ENCODE measurements around the gene FXYD6.
A peak's percentile ranks its signal among the peaks of the same experiment; 100 is the strongest.

Gene FXYD6

DNA sequence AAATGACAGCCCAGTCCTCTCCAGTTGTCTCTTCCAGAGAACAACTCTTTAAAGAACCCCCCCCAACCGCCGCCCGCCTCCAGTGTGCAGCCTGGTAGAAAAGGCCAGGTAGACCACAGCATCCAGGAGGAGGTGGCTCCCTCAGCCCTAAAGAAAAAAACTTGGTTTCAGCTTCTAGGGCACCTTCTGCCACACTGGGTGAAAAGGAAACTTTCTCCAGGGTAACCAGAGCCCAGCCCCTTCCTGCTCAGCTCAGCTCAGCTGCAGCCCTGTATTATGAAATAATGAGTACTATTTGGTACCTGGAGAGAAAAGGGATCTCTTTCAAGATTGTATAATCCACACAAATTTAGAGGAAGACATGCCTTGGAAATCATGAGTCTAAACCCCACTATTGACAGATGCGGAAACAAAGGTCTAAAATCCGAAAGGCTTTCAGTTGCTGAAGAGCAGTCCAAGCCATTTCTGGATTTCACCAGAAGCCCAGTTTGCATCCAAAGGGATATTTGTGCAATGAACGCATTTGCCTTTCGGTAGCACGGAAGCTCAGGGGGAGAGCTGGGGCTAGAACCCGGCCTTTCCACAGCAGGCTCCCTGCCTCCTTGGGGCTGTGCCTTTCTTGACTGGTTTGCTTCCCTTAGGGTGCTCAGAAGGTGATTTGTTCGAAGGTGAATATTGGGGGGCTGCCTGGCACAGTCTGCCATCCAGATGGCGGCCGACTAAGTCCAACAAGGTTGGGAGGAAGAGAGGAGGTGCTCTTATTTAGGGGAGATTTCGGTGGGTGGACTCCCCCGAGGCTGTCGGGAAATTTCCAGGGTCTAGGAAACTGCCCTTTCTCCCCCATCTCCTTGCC lies 3.3 kb downstream of the FXYD6 start:
- no peak for TF ChIP-seq YY1 (IDR thresholded peaks at IDR 0.05; ENCODE audit: insufficient read depth, insufficient read length)
- no peak for TF ChIP-seq ZNF274 (IDR thresholded peaks at IDR 0.05; ENCODE audit: low read depth, low read length)
- TF ChIP-seq SUZ12 (IDR thresholded peaks at IDR 0.05; ENCODE audit: extremely low read depth, insufficient read depth, insufficient read length): no peak
- H3K9ac ChIP-seq (ENCODE audit: insufficient read length, low read depth): no peak overlapping the region
- peaks cover 76% of the 10 kb centered on the region for H3K27me3 ChIP-seq (ENCODE audit: insufficient read depth, insufficient read length)
- DNase-seq (ENCODE audit: low read depth, low spot score): no peak
- no peaks in the 10 kb centered on the region for H3K36me3 ChIP-seq (ENCODE audit: insufficient read depth, insufficient read length, low read length)
- peaks cover 17% of the 10 kb centered on the region for H3K4me1 ChIP-seq (ENCODE audit: insufficient read depth, insufficient read length)
- H3K4me3 ChIP-seq (ENCODE audit: insufficient read length, low read depth): no peak overlapping the region
- no peaks in the 10 kb centered on the region for H3K9me3 ChIP-seq (ENCODE audit: insufficient read depth, low read length)

DNA sequence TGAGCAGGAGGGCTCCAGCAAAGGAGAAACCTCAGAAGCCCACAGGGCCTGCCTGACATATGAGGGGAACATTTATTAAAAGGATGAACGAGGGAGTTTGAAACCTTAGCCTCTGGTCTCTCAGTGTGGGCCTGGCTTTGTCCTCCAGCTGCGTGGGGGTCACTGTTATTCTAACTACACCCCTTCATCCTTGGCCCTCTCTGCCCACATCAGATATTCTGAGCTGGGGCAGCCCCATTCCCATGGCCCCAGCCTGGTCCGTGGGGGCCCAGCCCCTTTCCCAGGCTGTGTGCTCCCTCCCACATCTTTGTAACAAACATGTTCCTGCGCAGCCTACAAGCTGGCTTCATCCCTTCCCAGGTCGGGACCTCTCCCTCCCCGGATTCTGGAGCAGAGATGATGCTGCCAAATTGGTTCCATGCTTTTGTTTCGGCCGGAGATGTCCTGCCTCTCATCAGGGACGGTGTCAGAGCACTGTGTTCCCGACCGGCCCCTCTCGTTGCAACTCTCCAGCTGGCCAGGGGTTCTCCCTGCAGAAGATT lies 4.0 kb downstream of the FXYD6 start:
- no peaks in the 10 kb centered on the region for H3K9me3 ChIP-seq (ENCODE audit: insufficient read depth, low read length)
- H3K4me1 ChIP-seq (ENCODE audit: insufficient read depth, insufficient read length): peaks cover 21% of the 10 kb centered on the region
- H3K9ac ChIP-seq (ENCODE audit: insufficient read length, low read depth): no peak overlapping the region
- DNase-seq (ENCODE audit: low read depth, low spot score): no peak
- peaks cover 83% of the 10 kb centered on the region for H3K27me3 ChIP-seq (ENCODE audit: insufficient read depth, insufficient read length)
- no peaks in the 10 kb centered on the region for H3K36me3 ChIP-seq (ENCODE audit: insufficient read depth, insufficient read length, low read length)
- no peak for TF ChIP-seq YY1 (IDR thresholded peaks at IDR 0.05; ENCODE audit: insufficient read depth, insufficient read length)
- TF ChIP-seq ZNF274 (IDR thresholded peaks at IDR 0.05; ENCODE audit: low read depth, low read length): no peak
- no peak for TF ChIP-seq SUZ12 (IDR thresholded peaks at IDR 0.05; ENCODE audit: extremely low read depth, insufficient read depth, insufficient read length)
- H3K4me3 ChIP-seq (ENCODE audit: insufficient read length, low read depth): no peak overlapping the region

DNA sequence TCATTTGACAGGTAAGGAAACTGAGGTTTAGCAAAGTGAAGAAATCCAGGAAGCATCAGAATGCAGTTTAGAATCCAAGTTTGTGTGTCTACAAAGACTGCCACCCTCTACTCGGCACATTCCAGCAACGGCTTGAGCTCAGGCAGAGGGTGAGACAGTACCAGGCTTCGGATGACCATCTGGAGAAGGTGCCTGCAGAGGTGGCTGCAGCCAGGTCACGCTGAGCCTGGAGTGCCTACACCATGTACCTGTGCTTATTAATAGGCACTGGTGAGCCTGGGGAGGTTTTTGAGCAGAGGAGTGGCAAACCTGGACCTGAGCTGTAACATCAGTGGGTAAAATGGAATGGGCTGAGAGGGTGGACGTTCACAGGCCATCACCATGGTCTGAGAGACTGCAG lies 4.7 kb downstream of the FXYD6 start:
- Histone ChIP-seq H3K27me3 (ENCODE audit: insufficient read depth, insufficient read length) (peaks cover 88% of the 10 kb centered on the region), H3K9ac (ENCODE audit: insufficient read length, low read depth) (no peak overlapping the region), H3K36me3 (ENCODE audit: insufficient read depth, insufficient read length, low read length) (no peaks in the 10 kb centered on the region), H3K9me3 (ENCODE audit: insufficient read depth, low read length) (no peaks in the 10 kb centered on the region), H3K4me3 (ENCODE audit: insufficient read length, low read depth) (no peak overlapping the region), H3K4me1 (ENCODE audit: insufficient read depth, insufficient read length) (peaks cover 23% of the 10 kb centered on the region)
- no peak for TF ChIP-seq SUZ12 (IDR thresholded peaks at IDR 0.05; ENCODE audit: extremely low read depth, insufficient read depth, insufficient read length)
- no peak for TF ChIP-seq ZNF274 (IDR thresholded peaks at IDR 0.05; ENCODE audit: low read depth, low read length)
- no peak for TF ChIP-seq YY1 (IDR thresholded peaks at IDR 0.05; ENCODE audit: insufficient read depth, insufficient read length)
- DNase-seq (ENCODE audit: low read depth, low spot score): no peak

DNA sequence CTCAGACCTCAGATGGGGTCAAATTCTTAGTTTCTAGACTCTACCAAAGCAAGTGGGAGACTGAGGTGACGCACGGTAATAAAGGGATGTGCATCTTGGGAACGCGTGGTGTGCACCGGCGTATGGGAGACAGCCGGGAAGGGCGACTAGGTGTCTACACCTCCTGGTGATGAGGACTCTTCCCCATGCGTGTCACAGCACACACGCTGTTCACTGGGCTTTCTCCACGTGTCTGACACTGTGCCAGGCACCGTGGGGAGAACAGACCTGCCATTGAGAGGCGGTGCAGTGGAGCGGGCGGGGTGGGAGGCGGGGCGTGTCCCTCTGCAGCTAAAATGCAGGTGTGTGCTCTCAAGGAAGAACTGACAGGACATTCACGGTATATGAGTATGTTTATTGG lies 5.3 kb downstream of the FXYD6 start:
- peaks cover 23% of the 10 kb centered on the region for H3K4me1 ChIP-seq (ENCODE audit: insufficient read depth, insufficient read length)
- no peak overlapping the region for H3K4me3 ChIP-seq (ENCODE audit: insufficient read length, low read depth)
- TF ChIP-seq YY1 (IDR thresholded peaks at IDR 0.05; ENCODE audit: insufficient read depth, insufficient read length): no peak
- no peak for TF ChIP-seq ZNF274 (IDR thresholded peaks at IDR 0.05; ENCODE audit: low read depth, low read length)
- TF ChIP-seq SUZ12 (IDR thresholded peaks at IDR 0.05; ENCODE audit: extremely low read depth, insufficient read depth, insufficient read length): no peak
- no peaks in the 10 kb centered on the region for H3K9me3 ChIP-seq (ENCODE audit: insufficient read depth, low read length)
- H3K9ac ChIP-seq (ENCODE audit: insufficient read length, low read depth): no peak overlapping the region
- H3K27me3 ChIP-seq (ENCODE audit: insufficient read depth, insufficient read length): peaks cover 90% of the 10 kb centered on the region
- DNase-seq (ENCODE audit: low read depth, low spot score): no peak
- no peaks in the 10 kb centered on the region for H3K36me3 ChIP-seq (ENCODE audit: insufficient read depth, insufficient read length, low read length)

- TF ChIP-seq SUZ12 (IDR thresholded peaks at IDR 0.05; ENCODE audit: extremely low read depth, insufficient read depth, insufficient read length) (no peak), YY1 (IDR thresholded peaks at IDR 0.05; ENCODE audit: insufficient read depth, insufficient read length) (no peak), ZNF274 (IDR thresholded peaks at IDR 0.05; ENCODE audit: low read depth, low read length) (no peak)
- H3K9ac ChIP-seq (ENCODE audit: insufficient read length, low read depth): peak overlapping the region; percentile 1
- no peak for DNase-seq (ENCODE audit: low read depth, low spot score)
- no peaks in the 10 kb centered on the region for H3K36me3 ChIP-seq (ENCODE audit: insufficient read depth, insufficient read length, low read length)
- no peak overlapping the region for H3K4me3 ChIP-seq (ENCODE audit: insufficient read length, low read depth)
- no peaks in the 10 kb centered on the region for H3K9me3 ChIP-seq (ENCODE audit: insufficient read depth, low read length)
- H3K4me1 ChIP-seq (ENCODE audit: insufficient read depth, insufficient read length): peaks cover 23% of the 10 kb centered on the region
- peaks cover 87% of the 10 kb centered on the region for H3K27me3 ChIP-seq (ENCODE audit: insufficient read depth, insufficient read length)
These were observed 6.1 kb downstream of the FXYD6 start for GRCh38 chr11:117870103-117870952.

DNA sequence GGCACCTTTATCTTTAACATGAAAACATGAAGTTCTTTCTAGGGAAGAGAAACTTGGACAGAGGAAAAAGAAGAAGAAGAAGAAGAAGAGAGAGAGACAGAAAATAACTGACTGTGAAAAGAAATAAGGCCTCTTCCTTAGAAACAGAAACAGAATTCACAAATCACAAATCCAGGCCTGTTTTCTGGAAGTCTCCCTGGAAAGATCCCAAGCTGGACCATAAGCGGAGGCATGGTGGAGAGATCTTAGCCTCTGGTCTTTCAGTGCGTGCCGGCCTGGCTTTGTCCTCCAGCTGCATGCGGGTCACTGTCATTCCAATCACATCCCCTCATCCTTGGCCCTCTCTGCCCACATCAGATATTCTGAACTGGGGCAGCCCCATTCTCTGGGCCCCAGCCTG lies 6.9 kb downstream of the FXYD6 start:
- no peak overlapping the region for H3K9ac ChIP-seq (ENCODE audit: insufficient read length, low read depth)
- H3K4me3 ChIP-seq (ENCODE audit: insufficient read length, low read depth): no peak overlapping the region
- no peaks in the 10 kb centered on the region for H3K9me3 ChIP-seq (ENCODE audit: insufficient read depth, low read length)
- no peak for DNase-seq (ENCODE audit: low read depth, low spot score)
- H3K4me1 ChIP-seq (ENCODE audit: insufficient read depth, insufficient read length): peaks cover 23% of the 10 kb centered on the region
- TF ChIP-seq SUZ12 (IDR thresholded peaks at IDR 0.05; ENCODE audit: extremely low read depth, insufficient read depth, insufficient read length) (no peak), ZNF274 (IDR thresholded peaks at IDR 0.05; ENCODE audit: low read depth, low read length) (no peak), YY1 (IDR thresholded peaks at IDR 0.05; ENCODE audit: insufficient read depth, insufficient read length) (no peak)
- no peaks in the 10 kb centered on the region for H3K36me3 ChIP-seq (ENCODE audit: insufficient read depth, insufficient read length, low read length)
- peaks cover 84% of the 10 kb centered on the region for H3K27me3 ChIP-seq (ENCODE audit: insufficient read depth, insufficient read length)
